Neural cell (in vitro differentiated cells): Measurements from ENCODE around the gene ACR.

Experiments
- EP300 ChIP-seq: fragments of 450-650 bp; conservative IDR thresholded peaks from 2 replicates; pipeline ENCODE4 v1.6.1; 2014; ENCODE audit warnings: antibody characterized with exemption, mild to moderate bottlenecking, moderate library complexity; ENCODE audit not compliant: poor library complexity, severe bottlenecking
- EZH2 ChIP-seq: fragments of 200-600, 300-800 bp; shearing (Covaris generic), sonication (generic); IDR thresholded peaks from 2 replicates; pipeline ENCODE4 v1.6.1; 2014; ENCODE audit warnings: antibody characterized with exemption, low read length, borderline replicate concordance, mild to moderate bottlenecking; ENCODE audit not compliant: insufficient read depth, poor library complexity, severe bottlenecking
- POLR2AphosphoS5 ChIP-seq: IDR thresholded peaks from 2 replicates; pipeline ENCODE4 v1.6.1; 2012
- RAD21 ChIP-seq: fragments of 450-650 bp; conservative IDR thresholded peaks from 2 replicates; pipeline ENCODE4 v1.6.1; 2014; ENCODE audit warnings: antibody characterized with exemption, mild to moderate bottlenecking, moderate library complexity
- TF ChIP-seq, protein P1 (sequence below): fragments of 450-650 bp; IDR thresholded peaks from 2 replicates; pipeline ENCODE4 v1.5.1; 2014; ENCODE audit warnings: antibody characterized with exemption, mild to moderate bottlenecking, moderate library complexity; ENCODE audit not compliant: poor library complexity, severe bottlenecking

DNA sequence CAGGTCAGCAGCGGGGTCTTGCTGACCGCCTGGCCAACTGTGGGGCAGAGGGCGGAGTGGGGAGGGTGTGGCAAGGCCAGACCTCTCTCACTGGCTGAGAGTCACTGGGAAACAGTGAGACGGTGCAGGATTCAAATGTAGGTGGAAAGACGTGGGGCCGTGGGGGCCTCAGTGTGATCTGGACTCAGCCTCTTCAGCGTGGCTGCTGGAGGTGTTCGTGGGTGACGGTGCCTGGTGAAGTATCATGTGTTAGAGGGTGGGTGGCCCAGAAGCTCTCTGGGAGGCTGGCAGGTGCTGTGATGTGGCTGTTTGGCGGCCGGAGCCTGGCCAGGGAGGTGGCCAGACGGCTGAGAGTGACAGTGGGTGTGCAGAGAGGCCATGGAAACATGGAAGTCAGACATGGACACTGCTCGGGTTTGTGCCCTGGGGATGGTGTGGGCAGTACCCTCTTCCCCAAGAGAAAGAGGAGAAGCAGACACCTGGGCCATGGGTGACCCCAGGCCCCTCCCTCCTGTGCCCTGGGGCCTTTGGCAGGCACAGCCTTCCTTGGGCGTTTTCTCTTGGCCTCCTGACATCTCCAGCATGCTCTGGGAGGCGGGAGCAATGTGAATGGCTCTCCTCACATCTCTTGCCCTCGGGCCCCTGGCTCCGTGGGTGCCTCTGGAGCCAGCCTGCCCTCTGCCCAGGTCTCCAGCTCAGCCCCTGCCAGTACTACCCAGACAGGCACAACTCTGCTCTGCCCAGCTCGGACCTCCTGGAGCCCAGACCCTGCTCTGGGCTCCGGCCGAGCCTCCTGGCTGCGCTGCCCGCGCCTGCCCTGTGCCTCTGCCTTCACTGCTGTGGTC, 10.1 kb upstream of the ACR start:
- TF ChIP-seq RAD21 (no peak), POLR2AphosphoS5 (no peak), EZH2 (no peak), EP300 (no peak)
- TF ChIP-seq, protein P1, sequence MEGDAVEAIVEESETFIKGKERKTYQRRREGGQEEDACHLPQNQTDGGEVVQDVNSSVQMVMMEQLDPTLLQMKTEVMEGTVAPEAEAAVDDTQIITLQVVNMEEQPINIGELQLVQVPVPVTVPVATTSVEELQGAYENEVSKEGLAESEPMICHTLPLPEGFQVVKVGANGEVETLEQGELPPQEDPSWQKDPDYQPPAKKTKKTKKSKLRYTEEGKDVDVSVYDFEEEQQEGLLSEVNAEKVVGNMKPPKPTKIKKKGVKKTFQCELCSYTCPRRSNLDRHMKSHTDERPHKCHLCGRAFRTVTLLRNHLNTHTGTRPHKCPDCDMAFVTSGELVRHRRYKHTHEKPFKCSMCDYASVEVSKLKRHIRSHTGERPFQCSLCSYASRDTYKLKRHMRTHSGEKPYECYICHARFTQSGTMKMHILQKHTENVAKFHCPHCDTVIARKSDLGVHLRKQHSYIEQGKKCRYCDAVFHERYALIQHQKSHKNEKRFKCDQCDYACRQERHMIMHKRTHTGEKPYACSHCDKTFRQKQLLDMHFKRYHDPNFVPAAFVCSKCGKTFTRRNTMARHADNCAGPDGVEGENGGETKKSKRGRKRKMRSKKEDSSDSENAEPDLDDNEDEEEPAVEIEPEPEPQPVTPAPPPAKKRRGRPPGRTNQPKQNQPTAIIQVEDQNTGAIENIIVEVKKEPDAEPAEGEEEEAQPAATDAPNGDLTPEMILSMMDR, result no peak
